NCI-H1048 (cell line): ENCODE results near the gene RPS15.

ENCODE experiments used
- DNase-seq: peaks from one replicate; lab custom pipeline; 2025; lab: John Stamatoyannopoulos, UW

The RPS15 gene

DNA sequence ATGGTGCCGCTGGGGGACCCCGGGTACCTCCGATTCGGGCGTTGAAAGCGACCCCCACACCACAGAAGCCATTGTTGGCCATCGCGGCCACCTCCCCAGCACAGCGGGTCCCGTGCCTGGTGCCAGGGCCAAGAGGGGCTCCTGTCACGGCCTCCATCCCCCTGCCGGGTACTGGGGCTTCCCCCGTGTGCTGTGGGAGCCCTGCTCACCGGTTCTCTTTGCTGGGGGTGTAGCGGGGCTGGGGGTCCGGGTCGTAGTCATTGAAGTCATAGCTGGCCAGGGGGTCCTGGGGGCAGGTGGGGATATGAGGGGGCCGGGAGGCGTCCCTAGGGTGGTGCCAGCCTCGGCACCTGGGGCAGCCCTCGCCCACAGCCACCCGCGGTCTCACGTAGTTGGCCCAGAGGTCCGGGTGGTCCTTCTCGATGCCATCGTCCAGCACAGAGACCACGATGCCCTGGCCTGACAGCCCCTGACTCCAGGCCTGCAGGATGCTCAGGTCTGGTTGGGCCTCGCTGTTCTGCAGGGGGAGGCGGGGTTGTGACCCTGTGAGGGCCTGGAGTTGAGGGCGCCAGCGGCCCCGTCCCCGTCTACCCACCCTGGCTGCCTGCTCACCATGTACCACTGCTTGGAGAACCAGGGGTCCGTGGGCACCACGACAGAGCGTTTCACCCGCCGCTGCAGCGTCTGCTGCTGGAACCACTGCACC, 49.5 kb downstream of the RPS15 start:
- no peak for DNase-seq

DNA sequence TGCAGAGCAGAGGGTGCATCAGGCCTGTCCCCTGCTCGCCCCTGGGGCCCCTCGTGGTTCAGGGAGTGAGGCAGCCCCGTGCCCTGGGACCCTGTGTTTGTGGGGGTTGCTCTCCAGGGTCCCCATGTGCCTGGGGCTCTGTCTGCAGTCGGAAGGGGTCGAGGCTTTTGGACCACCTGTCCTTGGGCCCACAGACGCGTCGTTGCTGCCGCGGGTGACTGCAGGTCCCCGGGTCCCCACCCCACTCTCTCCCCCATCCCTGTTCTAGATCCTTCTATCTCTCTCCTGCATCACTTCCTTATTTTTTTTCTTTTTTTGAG, 50.0 kb downstream of the RPS15 start:
- no peak for DNase-seq

DNA sequence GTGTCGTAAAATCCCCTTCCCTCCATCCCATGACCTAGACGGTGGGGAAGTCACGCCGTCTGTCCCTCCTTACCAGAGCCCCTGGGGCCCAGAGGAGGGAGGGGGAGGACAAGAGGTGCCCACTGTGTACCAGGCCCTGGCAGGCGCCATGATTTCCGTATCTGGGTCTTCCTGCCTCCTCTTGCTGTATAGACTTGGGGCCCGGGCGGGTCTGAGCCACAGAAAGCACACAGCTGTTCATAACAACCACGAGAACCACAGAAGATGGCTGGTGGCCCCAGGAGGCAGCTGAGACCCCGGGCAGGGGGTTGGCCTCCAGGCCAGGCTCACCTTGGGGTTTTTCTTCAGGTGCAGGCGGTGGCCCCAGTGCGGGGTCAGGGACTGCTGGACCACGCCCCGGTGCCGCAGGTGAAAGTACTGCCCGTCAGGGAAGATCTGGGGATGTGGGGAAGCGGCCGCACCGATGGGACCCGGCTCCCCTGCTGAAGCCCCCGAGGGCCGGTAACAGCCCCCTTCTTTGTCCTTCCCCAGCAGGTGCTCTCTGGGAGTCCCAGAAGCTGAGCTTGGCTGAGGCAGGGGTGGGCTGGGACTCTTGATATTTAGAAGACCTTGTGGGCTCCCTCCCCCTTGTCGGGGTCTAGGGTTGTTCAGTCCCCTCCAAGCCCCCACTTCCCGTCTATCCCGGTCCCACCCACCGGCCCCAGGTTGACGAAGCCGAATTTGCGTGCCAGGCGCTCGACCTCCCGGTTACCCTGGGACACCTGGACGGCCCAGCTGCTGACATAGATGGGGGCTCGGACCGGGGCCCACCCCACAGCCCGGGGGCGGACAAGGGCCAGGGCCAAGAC, 51.5 kb downstream of the RPS15 start:
- no peak for DNase-seq
